ENCODE results near the gene HIRA. TPM values are rescaled to one million over a fixed set of nuclear protein-coding genes. Genes with fewer than 3 reads are reported as not detected.

Gene HIRA
- polyA plus RNA-seq, 1 experiment: 17.1 TPM

DNA sequence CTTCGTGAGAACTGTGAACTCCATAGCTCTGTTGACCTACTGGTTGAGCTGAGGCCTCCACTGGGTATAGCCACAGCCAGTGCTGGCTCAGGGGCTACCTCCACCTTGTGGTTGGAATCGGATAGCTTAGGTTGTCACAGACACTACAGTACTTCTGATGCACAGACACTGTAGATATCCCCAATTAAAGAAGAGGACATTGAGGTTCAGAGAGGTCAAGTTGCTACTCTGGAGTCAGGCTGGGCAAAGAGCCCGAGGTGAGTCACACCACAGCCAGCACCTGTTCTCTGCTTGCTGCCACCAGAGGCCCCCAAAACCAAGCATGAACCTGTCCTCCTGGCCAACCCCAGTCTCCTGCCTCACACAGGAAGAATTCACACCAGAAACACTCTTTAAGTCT, 42.0 kb upstream of the HIRA start:
- Histone ChIP-seq H3K4me3 (ENCODE audit: low read depth, low read length) (no peak overlapping the region), H3K27ac (ENCODE audit: low read depth, low read length) (no peak overlapping the region), H3K9me3 (ENCODE audit: control insufficient read depth, insufficient read depth, low read length) (no peaks in the 10 kb centered on the region; the same call in 1 of the 2 replicates), H3K27me3 (ENCODE audit: control insufficient read depth, insufficient read depth, low read length) (no peaks in the 10 kb centered on the region)
- DNase-seq (ENCODE audit: low read depth, low spot score): no peak
- ChIA-PET POLR2A (no interaction called here), CTCF (interaction anchor here (1.1 to 2.9 kb wide), 5 partner anchors 10 to 180 kb away, joined by 3 to 10 read pairs (median 7); no protein-coding TSS in a partner anchor)
- TF ChIP-seq, protein P1, sequence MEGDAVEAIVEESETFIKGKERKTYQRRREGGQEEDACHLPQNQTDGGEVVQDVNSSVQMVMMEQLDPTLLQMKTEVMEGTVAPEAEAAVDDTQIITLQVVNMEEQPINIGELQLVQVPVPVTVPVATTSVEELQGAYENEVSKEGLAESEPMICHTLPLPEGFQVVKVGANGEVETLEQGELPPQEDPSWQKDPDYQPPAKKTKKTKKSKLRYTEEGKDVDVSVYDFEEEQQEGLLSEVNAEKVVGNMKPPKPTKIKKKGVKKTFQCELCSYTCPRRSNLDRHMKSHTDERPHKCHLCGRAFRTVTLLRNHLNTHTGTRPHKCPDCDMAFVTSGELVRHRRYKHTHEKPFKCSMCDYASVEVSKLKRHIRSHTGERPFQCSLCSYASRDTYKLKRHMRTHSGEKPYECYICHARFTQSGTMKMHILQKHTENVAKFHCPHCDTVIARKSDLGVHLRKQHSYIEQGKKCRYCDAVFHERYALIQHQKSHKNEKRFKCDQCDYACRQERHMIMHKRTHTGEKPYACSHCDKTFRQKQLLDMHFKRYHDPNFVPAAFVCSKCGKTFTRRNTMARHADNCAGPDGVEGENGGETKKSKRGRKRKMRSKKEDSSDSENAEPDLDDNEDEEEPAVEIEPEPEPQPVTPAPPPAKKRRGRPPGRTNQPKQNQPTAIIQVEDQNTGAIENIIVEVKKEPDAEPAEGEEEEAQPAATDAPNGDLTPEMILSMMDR (IDR thresholded peaks at IDR 0.05; ENCODE audit: low read depth, low read length): no peak

DNA sequence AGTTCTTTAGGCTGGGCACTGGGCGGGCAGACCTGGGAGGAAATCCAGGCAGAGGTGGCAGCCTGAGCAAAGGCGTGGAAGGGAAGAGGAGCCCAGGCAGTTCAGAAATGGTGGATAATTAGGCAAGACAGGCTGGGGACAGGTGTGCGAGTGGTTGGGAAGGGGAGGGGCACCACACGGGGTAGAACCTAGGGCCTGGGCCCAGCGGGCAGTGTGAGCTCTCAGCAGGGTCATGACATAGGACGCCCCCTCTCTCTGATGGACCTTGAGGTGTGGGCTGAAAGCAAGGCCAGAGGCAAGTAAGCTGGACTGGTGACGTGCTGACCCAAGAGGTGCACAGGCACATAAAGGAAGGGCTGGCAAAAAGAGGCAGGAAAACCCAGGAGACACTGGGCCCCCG, 40.7 kb upstream of the HIRA start:
- no peak overlapping the region for H3K4me3 ChIP-seq (ENCODE audit: low read depth, low read length)
- no peak overlapping the region for H3K27ac ChIP-seq (ENCODE audit: low read depth, low read length)
- POLR2A ChIA-PET: no interaction called here
- CTCF ChIA-PET: interaction anchor here (2.9 kb wide), 1 partner anchor 158 kb away, joined by 10 read pairs; no protein-coding TSS in a partner anchor
- no peaks in the 10 kb centered on the region for H3K27me3 ChIP-seq (ENCODE audit: control insufficient read depth, insufficient read depth, low read length)
- no peaks in the 10 kb centered on the region for H3K9me3 ChIP-seq (ENCODE audit: control insufficient read depth, insufficient read depth, low read length)
- TF ChIP-seq, protein P1 (IDR thresholded peaks at IDR 0.05; ENCODE audit: low read depth, low read length): no peak
- DNase-seq (ENCODE audit: low read depth, low spot score): no peak

DNA sequence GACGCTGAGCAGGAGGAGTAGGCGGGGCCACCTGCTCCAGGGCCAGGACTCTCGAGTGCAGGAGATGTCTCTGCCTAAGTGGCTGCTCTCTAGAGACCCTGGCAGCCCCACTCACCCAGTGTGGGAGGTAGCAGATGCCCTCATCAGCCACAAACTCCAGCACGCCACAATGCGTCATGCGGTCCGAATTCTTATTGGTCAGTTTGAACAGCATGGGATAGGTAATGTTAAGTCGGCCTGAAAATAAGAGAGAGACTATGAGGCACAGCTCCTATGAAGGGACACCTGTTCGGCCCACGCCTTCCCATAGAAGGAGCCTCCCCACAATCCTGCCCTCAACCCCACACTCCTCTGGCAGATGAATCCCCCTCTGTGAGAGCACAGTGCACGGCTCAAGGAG, 40.0 kb upstream of the HIRA start:
- H3K4me3 ChIP-seq (ENCODE audit: low read depth, low read length): no peak overlapping the region
- H3K9me3 ChIP-seq (ENCODE audit: control insufficient read depth, insufficient read depth, low read length): no peaks in the 10 kb centered on the region
- H3K27ac ChIP-seq (ENCODE audit: low read depth, low read length): no peak overlapping the region
- no peaks in the 10 kb centered on the region for H3K27me3 ChIP-seq (ENCODE audit: control insufficient read depth, insufficient read depth, low read length)
- TF ChIP-seq, protein P1 (IDR thresholded peaks at IDR 0.05; ENCODE audit: low read depth, low read length): no peak
- CTCF ChIA-PET: no interaction called here
- POLR2A ChIA-PET: no interaction called here
- DNase-seq (ENCODE audit: low read depth, low spot score): no peak

DNA sequence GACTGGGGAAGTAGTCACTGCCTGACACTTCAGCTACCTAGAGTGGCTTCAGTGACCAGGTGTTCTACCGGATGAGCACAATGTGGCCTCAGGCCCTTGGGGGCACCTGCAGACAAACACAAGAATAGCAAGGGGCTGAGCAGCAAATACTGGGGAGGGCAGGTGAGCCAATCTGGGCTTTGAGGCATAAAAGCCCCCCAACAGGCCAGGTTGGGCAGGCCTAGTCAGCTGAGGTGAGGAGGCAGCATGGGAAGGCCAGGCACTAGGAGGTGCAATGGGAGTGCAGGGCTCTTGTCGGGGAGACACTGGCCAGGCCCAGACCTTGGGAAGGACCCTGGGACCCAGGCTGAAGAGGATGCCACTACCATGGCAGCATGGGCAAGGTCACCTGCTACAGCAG, 38.5 kb upstream of the HIRA start:
- Histone ChIP-seq H3K27ac (ENCODE audit: low read depth, low read length) (no peak overlapping the region), H3K27me3 (ENCODE audit: control insufficient read depth, insufficient read depth, low read length) (no peaks in the 10 kb centered on the region), H3K4me3 (ENCODE audit: low read depth, low read length) (no peak overlapping the region), H3K9me3 (ENCODE audit: control insufficient read depth, insufficient read depth, low read length) (no peaks in the 10 kb centered on the region)
- TF ChIP-seq, protein P1 (IDR thresholded peaks at IDR 0.05; ENCODE audit: low read depth, low read length): no peak
- no peak for DNase-seq (ENCODE audit: low read depth, low spot score)
- POLR2A ChIA-PET: no interaction called here
- CTCF ChIA-PET: no interaction called here

DNA sequence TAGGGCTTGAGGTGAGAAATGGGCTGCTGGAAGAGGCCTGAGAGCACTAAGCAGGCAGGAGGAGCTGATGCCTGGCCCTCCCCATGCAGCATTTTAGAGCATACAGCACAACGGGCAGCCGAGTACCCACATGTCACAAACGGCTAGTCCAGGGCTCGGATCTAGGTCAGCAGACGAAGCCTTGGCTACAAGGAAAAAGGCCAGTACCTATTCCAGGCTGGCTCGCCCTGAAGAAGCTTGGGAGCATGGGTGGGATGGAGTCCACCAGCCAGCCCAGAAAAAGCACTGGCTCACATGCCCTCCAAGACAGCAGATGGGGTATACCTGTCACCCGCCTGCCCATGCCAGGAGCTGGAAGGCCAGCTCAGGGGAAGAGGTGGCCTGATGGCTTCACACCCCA, 37.9 kb upstream of the HIRA start:
- CTCF ChIA-PET: no interaction called here
- TF ChIP-seq, protein P1 (IDR thresholded peaks at IDR 0.05; ENCODE audit: low read depth, low read length): no peak
- Histone ChIP-seq H3K4me3 (ENCODE audit: low read depth, low read length) (no peak overlapping the region), H3K9me3 (ENCODE audit: control insufficient read depth, insufficient read depth, low read length) (no peaks in the 10 kb centered on the region), H3K27me3 (ENCODE audit: control insufficient read depth, insufficient read depth, low read length) (no peaks in the 10 kb centered on the region), H3K27ac (ENCODE audit: low read depth, low read length) (no peak overlapping the region)
- DNase-seq (ENCODE audit: low read depth, low spot score): no peak
- POLR2A ChIA-PET: no interaction called here
